Superior temporal gyrus (tissue), 1 donor: ENCODE data around the gene TTC38.
A peak's percentile ranks its signal among the peaks of the same experiment; 100 is the strongest.

Source experiments
- DNase-seq: peaks from one replicate; pipeline ENCODE4 v3.0.0-alpha.2; 2016; ENCODE audit errors: extremely low spot score

TTC38 gene

GRCh38 chr22:46278656-46279645, 11.1 kb downstream of the TTC38 start:
- no peak for DNase-seq

- DNase-seq = no peak
Observed at GRCh38 chr22:46280063-46280817, 12.4 kb downstream of the TTC38 start.

- peak; percentile 14 for DNase-seq
Observed at GRCh38 chr22:46280999-46281623, 13.3 kb downstream of the TTC38 start.

GRCh38 chr22:46281866-46282678, 14.3 kb downstream of the TTC38 start:
- DNase-seq = no peak

GRCh38 chr22:46286006-46286405, 18.2 kb downstream of the TTC38 start:
- DNase-seq = no peak

GRCh38 chr22:46286941-46287872, 19.4 kb downstream of the TTC38 start:
- no peak for DNase-seq

- DNase-seq = no peak
Observed at GRCh38 chr22:46287873-46288751, 20.3 kb downstream of the TTC38 start.

- no peak for DNase-seq
Observed at GRCh38 chr22:46288846-46289243, 21.0 kb downstream of the TTC38 start.

- DNase-seq = no peak
Observed at GRCh38 chr22:46289244-46289891, 21.6 kb downstream of the TTC38 start.

- no peak for DNase-seq
Observed at GRCh38 chr22:46290121-46290842, 22.5 kb downstream of the TTC38 start.

GRCh38 chr22:46290843-46291785, 23.3 kb downstream of the TTC38 start:
- DNase-seq = no peak

GRCh38 chr22:46292173-46292572, 24.4 kb downstream of the TTC38 start:
- no peak for DNase-seq

- no peak for DNase-seq
Observed at GRCh38 chr22:46292732-46293131, 24.9 kb downstream of the TTC38 start.

GRCh38 chr22:46293577-46294260, 25.9 kb downstream of the TTC38 start:
- peak; percentile 22 for DNase-seq

- no peak for DNase-seq
Observed at GRCh38 chr22:46294784-46295183, 27.0 kb downstream of the TTC38 start.

- no peak for DNase-seq
Observed at GRCh38 chr22:46295277-46295971, 27.6 kb downstream of the TTC38 start.
